NCI-H446 (cell line): ENCODE data around the gene SLFN12L.
A peak's percentile ranks its signal among the peaks of the same experiment; 100 is the strongest.
"Not testable (repeated sequence)": the region's sequence is repeated elsewhere in the genome, so short reads cannot be mapped to it uniquely, and the experiment has no call there.

Source experiments
- DNase-seq, 2 experiments: peaks; one replicate each; lab custom pipeline; 2025; lab: John Stamatoyannopoulos, UW

SLFN12L gene

DNA sequence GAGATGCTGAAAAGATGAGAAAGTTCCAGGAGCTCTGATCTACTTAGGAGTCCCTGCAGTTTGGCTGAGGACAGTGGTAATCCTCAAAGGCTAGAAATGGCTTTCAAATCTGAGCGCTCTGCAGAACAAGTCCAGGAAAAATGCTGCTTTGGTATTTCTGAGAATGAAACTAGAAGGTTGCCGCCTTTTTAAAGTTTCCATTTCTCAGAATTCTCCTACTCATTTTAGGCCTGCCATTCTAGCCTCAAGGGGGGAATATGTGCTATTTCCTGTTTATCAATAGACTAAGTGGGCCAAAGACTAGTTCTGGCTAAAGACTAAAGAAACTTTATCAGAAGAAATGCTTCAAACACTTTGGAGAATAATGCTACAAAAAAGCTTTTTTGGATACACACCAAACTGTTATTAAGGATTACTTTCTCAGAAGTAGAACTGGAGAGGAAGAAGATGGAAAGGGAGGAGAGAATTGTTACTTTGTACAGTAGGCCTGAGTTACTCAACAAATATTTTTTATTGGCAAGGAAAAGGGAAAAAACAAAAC lies at the start of gene SLFN12L:
TSS of gene SLFN12L (minus strand) at position 78 of the 541 bp plus-strand sequence. CDS start 15,314 bp downstream, outside the sequence.
- no peak for DNase-seq

DNA sequence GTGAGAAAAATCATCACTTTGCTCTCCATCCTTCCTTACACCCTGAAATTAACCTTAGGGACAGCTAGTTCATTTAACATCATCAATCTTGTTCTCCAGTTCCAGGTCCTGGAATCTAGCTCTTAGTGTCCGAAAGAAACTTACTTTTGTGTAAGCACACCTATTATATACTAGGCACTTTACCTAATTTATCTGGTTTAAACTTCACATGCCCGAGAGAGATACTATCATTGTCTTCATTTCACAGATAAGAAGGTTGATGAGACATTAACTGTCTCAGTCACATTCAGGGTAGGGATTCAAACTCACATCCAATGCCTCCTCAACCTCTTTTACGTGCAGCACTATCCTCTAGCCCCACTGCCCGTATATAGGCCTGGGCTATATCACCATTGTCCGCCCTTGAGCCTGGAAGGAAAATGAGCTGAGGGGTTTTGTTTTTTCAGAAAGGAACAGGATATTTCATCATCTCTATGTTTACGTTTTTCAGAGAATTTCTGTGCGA lies 49.1 kb upstream of the SLFN12L start:
- no peak for DNase-seq

GRCh38 chr17:35584061-35584460 lies 46.6 kb upstream of the SLFN12L start:
- no peak for DNase-seq

- DNase-seq = no peak
Observed at GRCh38 chr17:35578929-35579432, 41.5 kb upstream of the SLFN12L start.

DNA sequence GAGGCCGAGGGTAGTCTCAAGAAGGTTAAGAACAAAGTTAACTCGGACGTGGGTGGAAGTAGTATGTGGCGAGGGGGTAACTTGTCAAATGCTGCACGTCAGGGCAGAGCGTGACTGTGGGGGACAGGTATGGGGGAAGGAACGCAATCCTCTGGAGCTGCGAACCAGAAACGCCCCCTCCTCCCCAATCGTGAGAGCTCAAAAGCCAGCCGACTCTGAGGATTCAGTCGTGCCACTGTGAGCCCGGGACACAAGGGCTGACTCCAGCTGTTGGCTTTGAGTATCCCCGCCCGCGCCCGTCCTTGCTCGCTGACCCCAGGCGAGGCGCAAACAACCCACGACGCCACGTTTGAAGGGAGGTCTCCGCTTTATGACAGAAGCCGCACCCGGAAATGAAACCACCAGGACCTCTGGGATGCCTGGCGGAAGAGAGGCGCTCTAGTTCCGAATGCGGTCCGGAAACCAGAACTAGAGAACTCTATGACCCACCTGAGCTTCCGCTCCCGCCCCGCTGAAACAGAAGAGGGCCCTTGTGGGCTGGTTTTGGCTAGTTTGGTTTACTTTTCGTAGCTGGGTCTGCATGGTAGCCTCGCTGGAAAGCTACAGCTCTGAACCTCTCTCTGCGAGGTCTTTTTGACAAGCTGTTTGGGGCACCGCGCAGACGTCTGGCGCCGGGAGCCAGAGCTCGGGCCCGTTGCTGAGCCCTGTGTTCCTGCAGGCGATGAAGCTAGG lies 40.9 kb upstream of the SLFN12L start, which contains the start of gene PEX12:
TSS of gene PEX12 (minus strand) at position 375 of the 732 bp plus-strand sequence. CDS start 550 bp downstream, outside the sequence.
- peak; percentile 63 to 90 for DNase-seq

DNA sequence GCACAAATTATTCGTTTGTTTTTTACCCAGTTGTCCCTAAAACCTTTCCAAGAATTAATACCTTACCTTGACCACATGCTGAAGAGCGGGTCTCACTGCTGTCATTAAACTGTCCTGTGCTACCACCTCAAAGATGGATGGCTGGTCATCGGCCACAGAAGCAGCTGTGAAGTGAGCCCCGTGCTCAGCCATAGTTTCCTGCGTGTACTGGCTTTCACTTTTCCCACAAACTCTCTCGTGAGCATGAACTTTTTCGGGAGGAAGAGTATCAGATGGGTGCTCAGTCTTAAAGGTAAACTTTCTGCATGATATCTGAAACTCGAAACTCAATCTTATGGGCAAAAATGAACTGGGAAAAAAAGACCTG lies 40.3 kb upstream of the SLFN12L start:
- DNase-seq = no peak

- DNase-seq = no peak
Observed at GRCh38 chr17:35575759-35576158, 38.3 kb upstream of the SLFN12L start.

- DNase-seq = no peak
Observed at GRCh38 chr17:35569405-35569804, 31.9 kb upstream of the SLFN12L start.

DNA sequence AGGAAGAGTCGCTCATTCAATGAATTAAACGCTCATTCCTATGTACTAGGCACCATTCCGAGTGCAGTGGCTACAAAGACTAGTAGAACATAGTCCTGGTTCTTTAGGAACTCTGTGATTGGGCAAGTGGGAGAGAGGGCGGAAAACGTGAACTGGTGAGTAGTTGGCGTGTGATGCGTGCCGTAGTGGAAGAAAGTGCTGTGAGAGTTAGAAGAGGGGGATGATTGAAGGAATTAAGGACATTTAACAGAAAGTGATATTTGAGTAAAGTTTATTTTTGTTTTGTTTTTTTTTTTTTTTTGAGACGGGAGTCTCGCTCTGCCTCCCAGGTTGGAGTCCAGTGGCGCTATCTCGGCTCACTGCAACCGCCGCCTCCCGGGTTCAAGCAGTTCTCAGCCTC lies 31.1 kb upstream of the SLFN12L start:
- no peak for DNase-seq

GRCh38 chr17:35566968-35567367 lies 29.5 kb upstream of the SLFN12L start:
- no peak for DNase-seq

- not testable (repeated sequence) for DNase-seq
Observed at GRCh38 chr17:35563181-35563580, 25.7 kb upstream of the SLFN12L start.

DNA sequence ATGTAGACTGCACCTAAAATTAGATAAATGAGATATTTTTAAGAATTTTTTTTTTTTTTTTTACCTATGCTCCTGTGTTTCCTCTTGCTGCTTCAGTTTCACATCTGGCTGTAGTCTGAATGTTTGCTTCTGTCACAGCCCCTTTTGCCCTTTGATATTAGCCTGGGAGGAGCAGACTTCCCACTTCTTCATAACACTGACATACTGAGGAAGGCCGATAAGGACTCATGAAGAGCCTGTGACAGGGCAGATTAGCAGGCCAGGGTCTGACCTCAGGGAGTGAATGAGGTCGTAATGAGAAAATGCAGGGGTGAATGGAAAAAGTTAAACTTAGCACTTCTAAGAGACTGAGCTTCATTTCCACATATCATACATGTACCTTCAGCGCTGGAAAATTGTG lies 23.2 kb upstream of the SLFN12L start, which contains the start of gene SLFN14:
TSS of gene SLFN14 (minus strand) at position 117 of the 400 bp plus-strand sequence. CDS start 2,757 bp downstream, outside the sequence.
- no peak for DNase-seq

DNA sequence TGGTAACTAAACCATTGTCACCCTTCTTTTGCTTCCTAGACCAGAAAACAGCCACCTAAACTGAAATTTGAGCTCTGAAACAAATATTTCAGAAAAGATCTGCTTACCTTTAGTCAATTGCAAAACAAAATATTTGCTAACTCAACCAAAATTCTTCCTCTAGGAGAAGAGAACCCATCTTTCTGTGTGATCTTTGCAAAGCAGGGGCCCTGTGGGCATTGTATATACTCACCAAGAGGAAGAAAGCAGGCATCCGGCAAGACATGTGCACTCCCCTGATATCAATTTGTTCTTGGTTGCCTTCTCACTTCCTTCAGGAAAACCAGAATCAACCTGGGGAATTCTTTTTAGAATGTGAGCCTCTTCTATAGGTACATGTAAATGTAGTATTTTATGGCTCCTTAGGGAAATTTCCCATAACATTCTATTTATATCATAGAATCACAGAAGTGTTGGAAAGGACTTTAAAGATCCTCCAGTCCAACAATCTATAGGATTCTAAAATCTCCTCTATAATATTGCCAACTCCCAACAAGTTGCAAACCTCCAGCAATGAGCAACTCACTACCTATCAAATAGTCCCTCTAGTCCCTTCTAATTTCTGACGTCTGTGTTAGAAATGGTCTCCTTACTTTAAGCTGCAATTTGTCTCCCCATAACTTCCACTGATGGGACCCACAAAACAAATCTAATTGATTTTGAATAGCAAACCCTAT lies 22.2 kb upstream of the SLFN12L start:
- DNase-seq = no peak

GRCh38 chr17:35557353-35557752 lies 19.9 kb upstream of the SLFN12L start:
- no peak for DNase-seq

DNA sequence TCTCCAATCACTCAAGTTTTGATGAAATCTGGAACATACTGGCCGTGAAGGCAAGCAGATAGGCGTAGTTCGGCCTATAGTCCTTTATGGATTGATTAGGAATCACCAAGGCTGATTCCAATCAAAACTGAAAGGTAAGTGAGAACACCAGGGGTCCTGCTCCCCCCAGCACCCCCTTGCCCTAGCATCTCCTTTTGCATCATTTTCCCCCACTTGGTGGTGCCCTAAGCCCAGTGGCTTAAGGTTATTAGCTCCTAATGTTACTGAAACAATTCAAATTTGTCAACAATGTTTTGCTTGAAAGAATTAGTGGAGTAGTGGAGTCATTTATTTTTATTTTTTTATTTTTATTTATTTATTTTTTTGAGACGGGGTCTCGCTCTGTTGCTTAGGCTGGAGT lies 18.2 kb upstream of the SLFN12L start:
- no peak for DNase-seq

DNA sequence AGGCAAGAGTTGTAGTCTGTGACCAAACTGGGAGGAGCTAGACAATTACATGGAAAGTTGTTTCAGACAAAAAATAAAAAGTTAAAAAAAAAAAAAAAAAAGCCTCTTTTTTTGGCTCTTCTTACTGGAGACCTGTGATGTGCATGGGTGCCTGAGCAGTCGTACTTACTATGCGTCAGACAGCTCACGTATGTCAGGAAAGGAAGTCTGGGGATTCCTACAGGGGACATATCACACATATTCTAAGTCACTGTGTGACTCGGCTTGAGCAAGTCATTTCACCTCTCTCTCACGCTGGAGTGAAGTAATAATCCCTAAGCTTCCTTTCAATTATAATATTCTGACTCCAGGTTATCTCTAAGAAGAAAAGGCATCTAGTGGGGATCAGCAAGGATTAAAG lies 17.2 kb upstream of the SLFN12L start:
- DNase-seq = no peak

DNA sequence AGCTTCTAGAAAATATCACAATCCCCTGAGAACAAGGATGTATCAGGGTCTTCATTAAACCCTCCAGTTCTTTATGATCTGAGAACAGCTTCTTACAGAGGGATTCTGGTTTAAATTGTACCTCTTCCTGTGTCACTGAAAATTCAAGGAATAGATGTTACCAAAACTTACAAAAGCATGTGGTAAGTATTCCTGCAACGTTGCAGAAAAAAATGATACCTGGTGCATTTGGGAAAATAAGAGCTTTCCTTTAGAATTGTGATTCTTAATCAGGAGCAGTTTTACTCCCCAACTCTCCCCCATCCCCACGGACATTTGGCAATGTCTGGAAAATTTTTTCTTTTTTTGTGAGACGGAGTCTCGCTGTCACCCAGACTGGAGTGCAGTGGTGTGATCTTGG lies 15.8 kb upstream of the SLFN12L start:
- no peak for DNase-seq

DNA sequence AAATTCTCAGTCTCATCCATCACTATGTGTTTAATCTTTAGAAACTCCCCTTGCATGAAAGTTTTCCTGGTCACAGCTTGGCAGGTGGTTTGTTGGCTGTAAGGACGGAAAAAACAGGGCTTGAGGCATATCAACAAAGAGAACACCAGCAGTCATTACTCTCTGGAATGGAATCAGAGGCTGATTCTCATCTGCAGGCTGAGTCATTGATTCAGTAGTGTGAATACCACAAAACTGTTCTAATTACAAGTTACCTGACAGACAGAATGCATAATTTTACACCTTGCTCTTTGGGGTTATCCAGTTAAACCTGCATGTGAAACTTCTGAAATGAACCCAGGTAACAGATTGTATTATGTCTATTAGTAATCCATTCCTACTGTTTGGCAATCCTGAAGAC lies 11.5 kb upstream of the SLFN12L start:
- DNase-seq = no peak

DNA sequence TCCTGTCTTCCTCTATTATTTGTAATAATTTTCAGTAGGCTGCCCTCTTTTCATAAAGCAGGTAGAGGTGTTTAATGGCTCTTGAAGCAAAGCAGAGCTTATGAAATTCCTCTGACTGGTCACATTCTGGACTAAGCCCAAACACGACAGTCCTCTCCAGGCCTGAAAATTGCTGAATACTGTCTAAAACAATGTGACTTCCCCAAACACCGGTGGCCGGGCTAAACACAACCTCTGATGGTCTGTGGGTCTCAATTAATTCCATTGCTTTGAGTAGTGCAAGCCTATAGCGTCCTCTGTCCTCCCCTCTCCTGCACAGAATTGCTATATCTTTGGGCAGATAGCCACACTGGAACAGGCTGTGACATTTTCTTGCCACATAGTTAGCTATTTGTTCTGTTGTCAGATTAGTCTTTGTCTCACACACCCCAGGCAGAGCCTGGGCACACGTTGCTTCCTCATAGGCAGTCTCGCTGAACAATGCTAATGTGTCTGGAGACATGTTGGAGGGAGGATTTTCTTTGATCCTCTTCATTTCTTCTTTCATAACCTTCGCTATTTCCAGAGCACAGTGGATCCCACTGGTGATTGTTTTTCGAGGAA lies 10.8 kb upstream of the SLFN12L start:
- DNase-seq = no peak

DNA sequence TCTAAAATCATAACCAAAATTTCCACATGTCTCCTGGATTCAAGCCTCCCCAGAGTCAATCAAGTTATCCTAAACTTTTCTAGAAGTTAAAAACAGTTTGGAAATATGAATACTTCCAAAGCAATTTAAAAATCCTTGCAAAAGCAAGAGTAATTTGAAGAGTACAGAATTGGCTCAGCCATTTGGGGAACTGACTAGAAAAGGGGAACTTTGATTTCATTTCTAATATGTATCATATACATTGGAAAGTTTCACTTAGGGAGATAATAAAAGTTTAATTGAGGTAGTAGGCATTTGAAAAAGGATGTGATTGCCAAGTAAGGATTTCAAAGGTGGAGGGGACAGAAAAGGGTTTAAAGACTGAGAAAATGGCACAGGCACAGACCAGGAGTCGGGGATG lies 9.0 kb upstream of the SLFN12L start:
- no peak for DNase-seq

DNA sequence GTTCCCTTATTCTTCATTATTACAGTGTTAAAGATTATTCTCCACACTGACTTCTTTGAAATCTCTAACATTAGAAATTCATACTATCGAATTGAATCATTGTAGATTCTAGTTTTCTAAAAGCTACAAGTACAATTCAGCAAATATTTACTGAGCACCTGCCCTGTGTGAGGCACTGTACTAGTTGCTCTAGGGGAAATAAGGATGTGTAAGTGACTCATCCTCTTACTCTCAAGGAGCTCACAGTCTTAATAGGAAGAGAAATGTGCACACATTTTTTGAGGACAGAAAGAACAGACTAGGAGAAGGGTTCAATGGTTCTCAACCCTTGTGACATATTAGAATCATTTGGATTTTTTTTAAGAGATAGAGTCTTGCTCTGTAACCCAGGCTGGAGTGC lies 7.7 kb upstream of the SLFN12L start:
- DNase-seq = no peak

DNA sequence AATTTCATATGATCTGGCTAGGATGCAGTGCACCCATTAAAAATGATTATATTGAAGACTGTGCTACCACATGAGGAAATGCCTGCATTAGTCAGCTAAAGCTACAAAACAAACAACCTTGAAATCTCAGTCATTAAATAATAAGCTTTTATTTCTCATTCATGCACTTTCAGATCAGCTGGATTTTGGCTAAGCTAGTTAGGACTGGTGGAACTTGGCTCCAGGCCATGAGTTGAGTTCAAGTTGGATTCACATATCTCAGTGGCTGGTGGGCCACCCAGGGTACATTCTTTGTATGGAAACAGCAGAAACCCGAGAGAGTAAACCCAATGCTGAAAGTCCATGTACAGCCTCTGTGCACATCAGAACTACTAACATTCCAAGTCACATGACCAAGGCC lies 6.4 kb upstream of the SLFN12L start:
- no peak for DNase-seq
